ENCODE measurements around the gene FAM43A. TPM values are rescaled to one million over a fixed set of nuclear protein-coding genes. Genes with fewer than 3 reads are reported as not detected.

FAM43A gene
- total and polyA plus RNA-seq, 9 of the 15 experiments (the other 6 are each of a cell fraction or from before 2014, with no cell fraction given): 0.03 to 1.2 (median 0.21) TPM

DNA sequence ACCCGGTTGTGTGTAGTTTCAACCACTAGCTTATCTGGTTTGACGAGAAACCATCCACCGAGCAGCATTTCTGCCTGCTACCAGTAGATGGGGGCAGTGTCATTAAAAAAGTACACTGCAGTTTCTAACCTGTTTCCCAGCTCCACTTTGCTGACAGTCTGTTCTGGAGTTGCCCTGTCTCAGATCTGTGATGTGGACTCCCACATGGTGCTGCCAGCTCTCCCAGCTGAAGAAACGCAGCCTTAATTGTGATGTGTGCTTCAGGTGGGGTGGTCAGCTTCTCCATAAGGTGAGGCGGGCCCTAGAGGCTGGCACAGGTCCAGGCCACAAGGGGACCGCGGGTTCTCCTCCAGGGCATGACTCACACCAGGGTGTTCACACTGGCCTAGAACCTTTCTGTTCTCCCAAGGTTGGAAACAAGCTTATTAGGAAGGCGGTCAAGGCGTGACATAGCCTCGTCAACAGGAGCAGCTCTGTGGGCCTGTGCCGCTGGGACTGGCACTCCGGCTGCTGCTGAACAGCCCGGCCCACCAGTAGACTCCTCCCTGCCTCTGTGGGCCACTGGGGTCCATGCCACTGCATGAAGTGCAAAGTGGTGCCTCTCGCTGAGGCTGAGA lies 2.9 kb upstream of the FAM43A start (continued):
- TF ChIP-seq, protein P1, sequence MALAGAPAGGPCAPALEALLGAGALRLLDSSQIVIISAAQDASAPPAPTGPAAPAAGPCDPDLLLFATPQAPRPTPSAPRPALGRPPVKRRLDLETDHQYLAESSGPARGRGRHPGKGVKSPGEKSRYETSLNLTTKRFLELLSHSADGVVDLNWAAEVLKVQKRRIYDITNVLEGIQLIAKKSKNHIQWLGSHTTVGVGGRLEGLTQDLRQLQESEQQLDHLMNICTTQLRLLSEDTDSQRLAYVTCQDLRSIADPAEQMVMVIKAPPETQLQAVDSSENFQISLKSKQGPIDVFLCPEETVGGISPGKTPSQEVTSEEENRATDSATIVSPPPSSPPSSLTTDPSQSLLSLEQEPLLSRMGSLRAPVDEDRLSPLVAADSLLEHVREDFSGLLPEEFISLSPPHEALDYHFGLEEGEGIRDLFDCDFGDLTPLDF (CRISPR knock-in tag; IDR thresholded peaks at IDR 0.05): 0 out of 2 replicates have a peak, but pooled peaks have one; percentile 32
- TF ChIP-seq ZSCAN29 (IDR thresholded peaks at IDR 0.05): no peak
- no peak for TF ChIP-seq ZNF232 (CRISPR knock-in tag; IDR thresholded peaks at IDR 0.05)
- TF ChIP-seq RBM39 (optimal IDR thresholded peaks at IDR 0.05; ENCODE audit: low read depth, low read length): no peak
- TF ChIP-seq ATF7 (IDR thresholded peaks at IDR 0.05): peak; percentile 60
- no peak for TF ChIP-seq BRD4 (IDR thresholded peaks at IDR 0.05)
- TF ChIP-seq, protein P2, sequence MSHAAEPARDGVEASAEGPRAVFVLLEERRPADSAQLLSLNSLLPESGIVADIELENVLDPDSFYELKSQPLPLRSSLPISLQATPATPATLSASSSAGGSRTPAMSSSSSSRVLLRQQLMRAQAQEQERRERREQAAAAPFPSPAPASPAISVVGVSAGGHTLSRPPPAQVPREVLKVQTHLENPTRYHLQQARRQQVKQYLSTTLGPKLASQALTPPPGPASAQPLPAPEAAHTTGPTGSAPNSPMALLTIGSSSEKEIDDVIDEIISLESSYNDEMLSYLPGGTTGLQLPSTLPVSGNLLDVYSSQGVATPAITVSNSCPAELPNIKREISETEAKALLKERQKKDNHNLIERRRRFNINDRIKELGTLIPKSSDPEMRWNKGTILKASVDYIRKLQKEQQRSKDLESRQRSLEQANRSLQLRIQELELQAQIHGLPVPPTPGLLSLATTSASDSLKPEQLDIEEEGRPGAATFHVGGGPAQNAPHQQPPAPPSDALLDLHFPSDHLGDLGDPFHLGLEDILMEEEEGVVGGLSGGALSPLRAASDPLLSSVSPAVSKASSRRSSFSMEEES (CRISPR knock-in tag; IDR thresholded peaks at IDR 0.05): no peak
- TF ChIP-seq XRCC3 (IDR thresholded peaks at IDR 0.05): no peak
- 0 out of 2 replicates have a peak, but pooled peaks have one; percentile 53 for TF ChIP-seq XRCC5 (IDR thresholded peaks at IDR 0.05; ENCODE audit: low read depth, low read length)
- no peak for TF ChIP-seq ZNF184 (CRISPR knock-in tag; IDR thresholded peaks at IDR 0.05)
- no peak for TF ChIP-seq ZNF212 (CRISPR knock-in tag; IDR thresholded peaks at IDR 0.05)
- no peak for TF ChIP-seq PHB (CRISPR knock-in tag; IDR thresholded peaks at IDR 0.05)
- 0 out of 2 replicates have a peak, but pooled peaks have one; percentile 32 for TF ChIP-seq DPF2 (IDR thresholded peaks at IDR 0.05)
- no peak for TF ChIP-seq ZSCAN32 (CRISPR knock-in tag; IDR thresholded peaks at IDR 0.05)
- TF ChIP-seq ZNF766 (CRISPR knock-in tag; conservative IDR thresholded peaks at IDR 0.05): 0 out of 2 replicates have a peak, but pooled peaks have one; percentile 41
- TF ChIP-seq MEIS2 (IDR thresholded peaks at IDR 0.05; ENCODE audit: partially characterized antibody): no peak
- TF ChIP-seq PCBP1 (IDR thresholded peaks at IDR 0.05; ENCODE audit: low read depth, low read length, poor library complexity, severe bottlenecking): no peak
- TF ChIP-seq, protein P3, sequence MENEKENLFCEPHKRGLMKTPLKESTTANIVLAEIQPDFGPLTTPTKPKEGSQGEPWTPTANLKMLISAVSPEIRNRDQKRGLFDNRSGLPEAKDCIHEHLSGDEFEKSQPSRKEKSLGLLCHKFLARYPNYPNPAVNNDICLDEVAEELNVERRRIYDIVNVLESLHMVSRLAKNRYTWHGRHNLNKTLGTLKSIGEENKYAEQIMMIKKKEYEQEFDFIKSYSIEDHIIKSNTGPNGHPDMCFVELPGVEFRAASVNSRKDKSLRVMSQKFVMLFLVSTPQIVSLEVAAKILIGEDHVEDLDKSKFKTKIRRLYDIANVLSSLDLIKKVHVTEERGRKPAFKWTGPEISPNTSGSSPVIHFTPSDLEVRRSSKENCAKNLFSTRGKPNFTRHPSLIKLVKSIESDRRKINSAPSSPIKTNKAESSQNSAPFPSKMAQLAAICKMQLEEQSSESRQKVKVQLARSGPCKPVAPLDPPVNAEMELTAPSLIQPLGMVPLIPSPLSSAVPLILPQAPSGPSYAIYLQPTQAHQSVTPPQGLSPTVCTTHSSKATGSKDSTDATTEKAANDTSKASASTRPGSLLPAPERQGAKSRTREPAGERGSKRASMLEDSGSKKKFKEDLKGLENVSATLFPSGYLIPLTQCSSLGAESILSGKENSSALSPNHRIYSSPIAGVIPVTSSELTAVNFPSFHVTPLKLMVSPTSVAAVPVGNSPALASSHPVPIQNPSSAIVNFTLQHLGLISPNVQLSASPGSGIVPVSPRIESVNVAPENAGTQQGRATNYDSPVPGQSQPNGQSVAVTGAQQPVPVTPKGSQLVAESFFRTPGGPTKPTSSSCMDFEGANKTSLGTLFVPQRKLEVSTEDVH (IDR thresholded peaks at IDR 0.05; ENCODE audit: low read depth, partially characterized antibody): peak; percentile 39
- TF ChIP-seq SIX5 (IDR thresholded peaks at IDR 0.05; ENCODE audit: borderline replicate concordance in 1 of 2, insufficient read depth in 1 of 2, low read depth in 1 of 2, low read length in 2 of 2): no peak
- TF ChIP-seq, protein P4, sequence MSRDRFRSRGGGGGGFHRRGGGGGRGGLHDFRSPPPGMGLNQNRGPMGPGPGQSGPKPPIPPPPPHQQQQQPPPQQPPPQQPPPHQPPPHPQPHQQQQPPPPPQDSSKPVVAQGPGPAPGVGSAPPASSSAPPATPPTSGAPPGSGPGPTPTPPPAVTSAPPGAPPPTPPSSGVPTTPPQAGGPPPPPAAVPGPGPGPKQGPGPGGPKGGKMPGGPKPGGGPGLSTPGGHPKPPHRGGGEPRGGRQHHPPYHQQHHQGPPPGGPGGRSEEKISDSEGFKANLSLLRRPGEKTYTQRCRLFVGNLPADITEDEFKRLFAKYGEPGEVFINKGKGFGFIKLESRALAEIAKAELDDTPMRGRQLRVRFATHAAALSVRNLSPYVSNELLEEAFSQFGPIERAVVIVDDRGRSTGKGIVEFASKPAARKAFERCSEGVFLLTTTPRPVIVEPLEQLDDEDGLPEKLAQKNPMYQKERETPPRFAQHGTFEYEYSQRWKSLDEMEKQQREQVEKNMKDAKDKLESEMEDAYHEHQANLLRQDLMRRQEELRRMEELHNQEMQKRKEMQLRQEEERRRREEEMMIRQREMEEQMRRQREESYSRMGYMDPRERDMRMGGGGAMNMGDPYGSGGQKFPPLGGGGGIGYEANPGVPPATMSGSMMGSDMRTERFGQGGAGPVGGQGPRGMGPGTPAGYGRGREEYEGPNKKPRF (IDR thresholded peaks at IDR 0.05; ENCODE audit: low read depth, low read length): no peak
- no peak for TF ChIP-seq ZNF444 (CRISPR knock-in tag; IDR thresholded peaks at IDR 0.05)
- TF ChIP-seq ZNF586 (CRISPR knock-in tag; conservative IDR thresholded peaks at IDR 0.05): no peak

Data from K562 (cell line).